AG04450 (cell line): Measurements from ENCODE around the gene AKAP6. TPM values are rescaled to one million over a fixed set of nuclear protein-coding genes. Genes with fewer than 3 reads are reported as not detected.

ENCODE experiments used
- CTCF ChIA-PET: fragments of 300-600, 350-600 bp; formaldehyde crosslinking; extraction: SDS; loops from one replicate; lab custom pipeline; 2022; ENCODE audit warnings: antibody characterized with exemption, inconsistent platforms; lab: Charles Lee
- POLR2A ChIA-PET: fragments of 350-600 bp; formaldehyde crosslinking; extraction: SDS; loops from one replicate; lab custom pipeline; 2021; ENCODE audit warnings: antibody characterized with exemption, inconsistent platforms; lab: Yijun Ruan, JAX
- DNase-seq: peaks from one replicate; pipeline ENCODE4 v3.0.0-alpha.2; 2011; ENCODE audit warnings: low read depth, low spot score
- H3K27ac ChIP-seq: one replicate; pipeline ENCODE4 v1.5.1; 2012; ENCODE audit warnings: low read depth, low read length, control low read depth
- H3K27me3 ChIP-seq: one replicate; pipeline ENCODE4 v1.6.0; 2012; ENCODE audit warnings: low read length; ENCODE audit not compliant: control insufficient read depth, insufficient read depth
- H3K4me3 ChIP-seq: 2 replicates; pipeline ENCODE4 v1.5.1; 2011; ENCODE audit warnings: mild to moderate bottlenecking, low read depth, low read length, control low read depth
- H3K9me3 ChIP-seq: 2 replicates; pipeline ENCODE4 v1.5.1; 2012; ENCODE audit warnings: low read length; ENCODE audit not compliant: control insufficient read depth, insufficient read depth
- polyA plus RNA-seq: library from polyadenylated mRNA; depleted of rRNA; stranded (reverse); fragments of >200 nt; gene quantifications from 2 replicates; pipeline ENCODE4 v1.2.3, GENCODE V29; 2011
- TF ChIP-seq, protein P1 (sequence below): IDR thresholded peaks from 2 replicates; pipeline ENCODE4 v1.5.1; 2011; ENCODE audit warnings: low read depth, low read length, control low read depth, inconsistent platforms

AKAP6 gene
- polyA plus RNA-seq, 1 experiment, result 0.78 TPM

DNA sequence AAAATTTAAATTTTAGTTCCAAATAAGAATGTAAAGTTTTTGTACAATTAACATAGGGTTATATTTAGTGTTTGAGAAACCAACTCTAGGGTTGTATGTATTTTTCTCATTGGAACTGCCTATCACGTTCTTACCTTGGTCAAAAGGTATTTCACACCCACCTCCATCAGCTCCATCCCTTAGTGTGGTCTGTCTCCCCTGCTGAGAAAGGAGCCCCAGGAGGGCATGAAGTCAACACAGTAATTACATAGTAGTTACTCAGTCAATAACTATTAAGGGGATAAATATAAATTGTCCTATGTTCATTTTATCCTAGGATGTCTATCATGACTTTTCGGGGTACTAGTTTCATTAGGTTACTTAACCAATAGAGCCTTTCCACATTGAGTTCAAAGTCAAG is 106.3 kb downstream of the AKAP6 start:
- H3K4me3 ChIP-seq, result no peak overlapping the region
- no peaks in the 10 kb centered on the region for H3K27me3 ChIP-seq
- ChIA-PET CTCF (no interaction called here), POLR2A (no interaction called here)
- H3K9me3 ChIP-seq, result no peaks in the 10 kb centered on the region
- no peak for DNase-seq
- no peak overlapping the region for H3K27ac ChIP-seq
- TF ChIP-seq, protein P1, sequence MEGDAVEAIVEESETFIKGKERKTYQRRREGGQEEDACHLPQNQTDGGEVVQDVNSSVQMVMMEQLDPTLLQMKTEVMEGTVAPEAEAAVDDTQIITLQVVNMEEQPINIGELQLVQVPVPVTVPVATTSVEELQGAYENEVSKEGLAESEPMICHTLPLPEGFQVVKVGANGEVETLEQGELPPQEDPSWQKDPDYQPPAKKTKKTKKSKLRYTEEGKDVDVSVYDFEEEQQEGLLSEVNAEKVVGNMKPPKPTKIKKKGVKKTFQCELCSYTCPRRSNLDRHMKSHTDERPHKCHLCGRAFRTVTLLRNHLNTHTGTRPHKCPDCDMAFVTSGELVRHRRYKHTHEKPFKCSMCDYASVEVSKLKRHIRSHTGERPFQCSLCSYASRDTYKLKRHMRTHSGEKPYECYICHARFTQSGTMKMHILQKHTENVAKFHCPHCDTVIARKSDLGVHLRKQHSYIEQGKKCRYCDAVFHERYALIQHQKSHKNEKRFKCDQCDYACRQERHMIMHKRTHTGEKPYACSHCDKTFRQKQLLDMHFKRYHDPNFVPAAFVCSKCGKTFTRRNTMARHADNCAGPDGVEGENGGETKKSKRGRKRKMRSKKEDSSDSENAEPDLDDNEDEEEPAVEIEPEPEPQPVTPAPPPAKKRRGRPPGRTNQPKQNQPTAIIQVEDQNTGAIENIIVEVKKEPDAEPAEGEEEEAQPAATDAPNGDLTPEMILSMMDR, result no peak

DNA sequence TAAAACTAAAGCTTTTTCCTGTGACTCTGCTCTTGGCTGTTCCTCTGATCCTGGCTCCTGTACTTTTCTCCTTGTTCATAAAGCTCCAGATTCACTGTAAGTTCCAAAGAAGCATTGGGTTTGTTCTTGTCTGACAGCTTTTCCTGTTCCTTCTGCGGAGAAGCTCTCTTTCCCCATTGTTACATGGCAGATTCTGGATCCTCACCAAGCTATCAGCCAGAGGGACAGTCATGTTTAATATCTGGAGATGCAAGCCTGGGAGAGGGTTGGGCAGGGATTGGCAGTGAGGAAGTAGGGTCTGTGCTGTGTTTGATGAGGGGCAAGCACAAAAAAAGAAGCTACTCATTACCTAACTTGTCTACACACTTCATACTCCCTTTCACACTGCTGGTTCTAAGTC is 107.9 kb downstream of the AKAP6 start:
- ChIA-PET CTCF (interaction anchor here (1.5 kb wide), 1 partner anchor 182 kb away, joined by 3 read pairs; no protein-coding TSS in a partner anchor), POLR2A (no interaction called here)
- Histone ChIP-seq H3K9me3 (no peaks in the 10 kb centered on the region), H3K27me3 (no peaks in the 10 kb centered on the region), H3K27ac (no peak overlapping the region), H3K4me3 (no peak overlapping the region)
- TF ChIP-seq, protein P1, result no peak
- DNase-seq, result no peak

DNA sequence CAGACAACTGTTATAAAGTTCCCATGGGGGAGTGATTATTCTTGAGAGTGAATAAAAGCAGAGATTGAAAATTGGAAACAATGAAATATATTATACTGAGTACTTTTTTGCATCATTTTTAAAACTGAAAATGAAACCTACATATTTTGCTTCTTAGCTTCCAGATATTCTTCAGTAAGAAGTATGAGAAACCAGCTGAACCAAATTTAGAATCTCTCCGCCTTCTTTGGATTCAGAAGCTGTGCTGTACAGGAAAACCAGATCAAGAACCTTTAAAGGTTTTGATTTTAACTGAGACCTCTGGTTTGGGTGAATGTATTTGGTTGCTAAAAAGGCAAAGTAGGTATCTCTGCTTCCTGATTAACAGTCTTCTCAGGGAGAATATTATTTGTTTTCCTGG is 109.4 kb downstream of the AKAP6 start:
- ChIA-PET POLR2A (no interaction called here), CTCF (no interaction called here)
- Histone ChIP-seq H3K9me3 (no peaks in the 10 kb centered on the region), H3K4me3 (no peak overlapping the region), H3K27me3 (no peaks in the 10 kb centered on the region), H3K27ac (no peak overlapping the region)
- TF ChIP-seq, protein P1, result no peak
- DNase-seq, result no peak

DNA sequence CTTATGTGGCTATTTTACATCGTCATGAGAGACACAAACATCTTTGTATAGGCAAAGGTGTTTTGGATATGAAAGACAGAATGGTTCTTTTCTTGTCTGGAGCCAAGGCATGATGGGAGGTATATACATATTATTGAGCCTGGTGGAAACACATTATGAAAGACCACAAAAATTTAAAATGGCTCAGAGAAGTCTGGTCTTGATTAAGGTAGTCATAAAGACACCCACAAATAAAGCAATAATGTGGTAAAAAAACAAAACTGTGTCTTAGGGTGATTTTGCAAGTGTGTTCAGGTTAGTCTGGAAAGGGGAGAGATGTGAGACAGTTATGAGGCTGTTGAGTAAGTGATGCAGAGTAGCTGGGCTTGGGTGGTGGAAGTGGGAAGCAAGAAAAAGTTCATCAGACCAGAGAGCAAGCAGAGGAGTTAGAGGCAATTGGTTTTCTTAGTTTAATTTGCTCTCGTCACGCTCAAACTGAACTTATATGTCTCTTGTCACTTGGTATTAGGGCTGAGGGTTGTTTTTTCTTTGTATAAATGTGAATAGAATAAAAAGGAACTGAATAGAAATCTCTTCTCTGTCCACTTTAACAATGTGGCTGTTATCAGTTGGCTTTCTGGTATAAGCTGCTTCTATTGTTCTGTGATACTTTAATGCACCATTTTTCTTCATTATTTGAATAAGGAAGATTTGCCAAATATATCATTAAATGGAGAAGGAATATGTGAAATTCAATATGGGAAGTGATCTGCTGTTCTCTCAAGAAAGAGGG is 115.0 kb downstream of the AKAP6 start:
- DNase-seq, result no peak
- CTCF ChIA-PET, result no interaction called here
- H3K27me3 ChIP-seq, result no peaks in the 10 kb centered on the region
- no peaks in the 10 kb centered on the region for H3K9me3 ChIP-seq
- POLR2A ChIA-PET, result no interaction called here
- H3K27ac ChIP-seq, result no peak overlapping the region
- TF ChIP-seq, protein P1, result no peak
- H3K4me3 ChIP-seq, result no peak overlapping the region

DNA sequence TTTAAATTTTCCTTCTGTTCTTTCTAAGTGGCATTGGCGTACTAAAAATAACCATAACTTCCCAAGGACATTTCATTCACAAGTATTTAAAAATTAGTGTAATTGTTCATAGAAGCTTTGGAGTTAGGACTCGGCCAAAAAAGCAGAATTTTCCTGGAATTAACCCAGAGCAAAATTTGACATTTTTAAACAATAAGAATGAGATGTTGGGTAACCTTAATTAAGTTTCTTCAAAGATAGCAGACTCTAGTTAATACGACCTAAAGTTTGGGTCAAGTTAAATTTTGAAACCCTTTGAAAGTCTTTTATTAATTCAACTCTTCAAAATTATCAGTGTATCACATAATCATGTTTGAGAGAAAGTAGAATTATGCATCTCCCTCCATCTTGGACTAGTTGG is 118.3 kb downstream of the AKAP6 start:
- ChIA-PET POLR2A (no interaction called here), CTCF (no interaction called here)

More for the DNA sequence above, 118.3 kb downstream of the AKAP6 start:
- no peak overlapping the region for H3K27ac ChIP-seq
- DNase-seq, result no peak
- TF ChIP-seq, protein P1, result no peak
- no peaks in the 10 kb centered on the region for H3K27me3 ChIP-seq
- H3K9me3 ChIP-seq, result no peaks in the 10 kb centered on the region
- no peak overlapping the region for H3K4me3 ChIP-seq
